Esophagus muscularis mucosa (tissue), 4 donors: ENCODE data around the gene ISG20. TPM values are rescaled to one million over a fixed set of nuclear protein-coding genes. Genes with fewer than 3 reads are reported as not detected.
A peak's percentile ranks its signal among the peaks of the same experiment; 100 is the strongest.

Source experiments
- DNase-seq: peaks from one replicate; pipeline ENCODE4 v3.0.0-alpha.2; 2017; ENCODE audit errors: extremely low spot score
- H3K27ac ChIP-seq, 4 donors: fragments of 200-600 bp; sonication (generic); replicated peaks in 1 of 4; 1 replicate in 3 of 4; 2 replicates in 1 of 4; pipeline ENCODE4 v1.5.1; 2016 to 2019; ENCODE audit warnings: mild to moderate bottlenecking in 1 of 4
- H3K27me3 ChIP-seq, 4 donors: fragments of 200-600 bp; sonication (generic); one replicate each; pipeline versions ENCODE4 v1.5.1 to v1.6.0; 2016 to 2019
- H3K36me3 ChIP-seq, 4 donors: fragments of 200-600 bp; sonication (generic); one replicate each; pipeline ENCODE4 v1.5.1; 2016 to 2019
- H3K4me1 ChIP-seq, 4 donors: fragments of 200-600 bp; sonication (generic); one replicate each; pipeline ENCODE4 v1.5.1; 2016 to 2019
- H3K4me3 ChIP-seq, 4 donors: fragments of 200-600 bp; sonication (generic); 1 replicate in 2 of 4; 2 replicates in 2 of 4; pipeline ENCODE4 v1.5.1; 2016 to 2019; ENCODE audit warnings: mild to moderate bottlenecking in 4 of 4, moderate library complexity in 1 of 4
- H3K9me3 ChIP-seq, 4 donors: fragments of 200-600 bp; sonication (generic); 1 replicate in 3 of 4; 2 replicates in 1 of 4; pipeline ENCODE4 v1.5.1; 2016 to 2019
- EP300 ChIP-seq: sonication (generic); formaldehyde crosslinking; IDR thresholded peaks from one replicate; pipeline ENCODE4 v1.6.1; 2017; ENCODE audit warnings: antibody characterized with exemption
- POLR2A ChIP-seq: fragments of 450-650 bp; IDR thresholded peaks from one replicate; pipeline ENCODE4 v1.6.1; 2017; ENCODE audit warnings: antibody characterized with exemption, moderate library complexity, mild to moderate bottlenecking, low read depth
- POLR2AphosphoS5 ChIP-seq, 2 donors: sonication (generic); formaldehyde crosslinking; IDR thresholded peaks; one replicate each; pipeline ENCODE4 v1.6.1; 2017; ENCODE audit warnings: antibody characterized with exemption in 2 of 2
- WGBS: methylation state at CpG from one replicate; pipeline ENCODE4 v1.1.5; 2018; 5-methylcytosine and 5-hydroxymethylcytosine counted together
- intact Hi-C: fragments of 100-400 bp; cut with DNase I; formaldehyde crosslinking; loops from one replicate; pipeline ENCODE4 v1.15.1; 2023
- total RNA-seq, 4 donors: library from RNA; depleted of rRNA; stranded (reverse); fragments of >200 nt; gene quantifications; one replicate each; pipeline versions ENCODE4 v1.1.0 to v1.2.1, GENCODE V29; 2016
- TF ChIP-seq, protein P1 (sequence below), 3 experiments: fragments of 200-600 bp in 2 of 3; fragments of 450-650 bp in 1 of 3; sonication (generic) in 2 of 3; IDR thresholded peaks; one replicate each; pipeline ENCODE4 v1.5.1; 2017 to 2019; ENCODE audit warnings: antibody characterized with exemption in 3 of 3, mild to moderate bottlenecking in 2 of 3, moderate library complexity in 1 of 3

Gene ISG20
- total RNA-seq, 4 donors from 2014 or later = 6.1 to 21.2 (median 9.8) TPM

DNA sequence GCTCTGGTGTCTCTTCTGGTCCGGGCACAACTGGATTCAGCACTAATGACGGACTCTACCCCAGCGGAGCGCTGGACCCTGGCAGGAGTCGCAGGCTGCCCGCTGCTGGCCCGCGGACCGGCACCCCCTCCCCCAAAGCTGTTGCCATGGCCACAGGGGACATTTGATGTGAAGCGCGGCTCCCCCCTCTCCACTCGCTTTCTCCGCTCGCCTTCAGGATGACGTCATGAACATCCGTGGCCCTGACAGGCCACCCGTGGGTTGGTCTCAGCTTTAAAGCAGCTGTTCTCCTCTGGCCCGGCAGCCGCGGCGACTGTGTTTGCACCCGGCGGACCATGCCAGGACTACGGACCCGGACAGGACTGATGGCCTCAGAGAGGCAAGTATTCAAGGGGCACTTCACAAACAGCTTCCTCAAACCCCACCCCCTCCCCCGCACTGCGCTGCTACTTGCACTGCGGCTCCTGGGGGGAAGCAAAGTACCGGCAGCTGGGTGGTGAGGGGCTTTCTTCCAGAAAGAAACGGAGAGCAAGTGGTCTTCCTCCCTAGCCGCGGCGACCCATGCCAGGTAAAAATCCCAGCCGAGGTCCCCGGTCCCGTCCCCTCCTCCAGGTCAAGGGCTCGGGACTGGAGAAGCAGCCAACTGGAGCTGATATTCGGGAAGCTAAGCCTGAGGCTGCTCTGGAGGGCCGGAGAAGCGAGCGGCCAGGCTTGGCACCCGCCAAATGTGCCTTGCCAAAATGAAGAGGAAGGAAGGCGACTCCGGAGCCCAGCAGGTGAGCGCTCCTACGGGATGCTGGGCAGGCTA is 34.2 kb upstream of the ISG20 start:
- peaks cover 0 to 60% (median 38%) of the 10 kb centered on the region in 4 donors for H3K27me3 ChIP-seq
- H3K36me3 ChIP-seq = no peaks in the 10 kb centered on the region
- no peak for DNase-seq
- TF ChIP-seq, protein P1, sequence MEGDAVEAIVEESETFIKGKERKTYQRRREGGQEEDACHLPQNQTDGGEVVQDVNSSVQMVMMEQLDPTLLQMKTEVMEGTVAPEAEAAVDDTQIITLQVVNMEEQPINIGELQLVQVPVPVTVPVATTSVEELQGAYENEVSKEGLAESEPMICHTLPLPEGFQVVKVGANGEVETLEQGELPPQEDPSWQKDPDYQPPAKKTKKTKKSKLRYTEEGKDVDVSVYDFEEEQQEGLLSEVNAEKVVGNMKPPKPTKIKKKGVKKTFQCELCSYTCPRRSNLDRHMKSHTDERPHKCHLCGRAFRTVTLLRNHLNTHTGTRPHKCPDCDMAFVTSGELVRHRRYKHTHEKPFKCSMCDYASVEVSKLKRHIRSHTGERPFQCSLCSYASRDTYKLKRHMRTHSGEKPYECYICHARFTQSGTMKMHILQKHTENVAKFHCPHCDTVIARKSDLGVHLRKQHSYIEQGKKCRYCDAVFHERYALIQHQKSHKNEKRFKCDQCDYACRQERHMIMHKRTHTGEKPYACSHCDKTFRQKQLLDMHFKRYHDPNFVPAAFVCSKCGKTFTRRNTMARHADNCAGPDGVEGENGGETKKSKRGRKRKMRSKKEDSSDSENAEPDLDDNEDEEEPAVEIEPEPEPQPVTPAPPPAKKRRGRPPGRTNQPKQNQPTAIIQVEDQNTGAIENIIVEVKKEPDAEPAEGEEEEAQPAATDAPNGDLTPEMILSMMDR (IDR thresholded peaks at IDR 0.05) = no peak
- TF ChIP-seq EP300 (no peak), POLR2A (no peak), POLR2AphosphoS5 (IDR thresholded peaks at IDR 0.05) (no peak)
- peak overlapping the region in 1 of 4 donors; percentile 8 for H3K4me3 ChIP-seq
- WGBS = 0% methylated on average over 26 of the region's 46 CpGs
- H3K4me1 ChIP-seq = peaks cover 0 to 23% (median 18%) of the 10 kb centered on the region in 4 donors
- no peak overlapping the region for H3K27ac ChIP-seq
- intact Hi-C loops = no loop called here
- no peaks in the 10 kb centered on the region for H3K9me3 ChIP-seq

DNA sequence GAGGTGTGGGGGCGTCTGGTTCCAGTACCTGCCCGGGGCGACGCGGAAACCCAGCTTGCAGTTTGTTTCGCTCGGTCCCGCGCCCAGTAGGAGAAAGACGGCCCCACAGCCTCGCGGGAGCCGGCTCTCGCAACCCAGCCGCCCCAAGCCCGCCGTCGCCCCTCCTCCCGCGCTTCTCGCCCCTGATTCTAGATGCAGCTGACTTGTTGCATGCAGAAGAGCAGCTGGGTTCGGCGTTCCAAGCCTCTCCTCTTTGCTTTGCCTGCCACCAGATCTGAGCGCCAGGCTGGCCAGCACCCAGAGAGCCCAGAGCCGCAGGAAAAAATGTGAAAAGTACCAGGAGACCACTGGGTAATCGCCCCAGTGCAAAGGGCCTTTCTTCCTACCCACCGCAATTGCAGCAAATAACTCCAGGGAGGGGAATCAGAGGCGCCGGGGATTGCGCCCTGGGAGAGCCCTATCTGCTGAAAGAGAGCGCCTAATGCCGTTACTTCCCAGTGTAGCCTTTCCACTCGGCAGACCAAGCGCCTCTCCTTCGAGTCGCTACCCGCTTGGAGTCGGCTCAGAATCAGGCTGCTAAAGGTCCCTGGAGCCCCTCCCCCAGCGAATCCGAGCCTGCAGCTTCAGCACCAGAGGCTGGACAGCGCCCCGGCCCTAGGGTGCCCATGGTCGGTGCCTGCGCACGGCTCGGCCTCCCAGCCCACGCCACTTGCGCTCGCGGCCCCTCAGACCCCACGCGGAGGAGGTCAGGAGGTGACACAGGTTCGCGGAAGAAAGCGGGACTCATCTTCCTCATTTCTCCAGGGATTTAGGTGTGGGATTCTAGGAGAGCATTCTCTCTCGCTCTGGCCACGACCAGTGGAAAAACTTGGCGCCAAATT is 33.4 kb upstream of the ISG20 start:
- Histone ChIP-seq H3K27me3 (peaks cover 0 to 63% (median 38%) of the 10 kb centered on the region in 4 donors), H3K36me3 (no peaks in the 10 kb centered on the region), H3K4me1 (peaks cover 0 to 23% (median 18%) of the 10 kb centered on the region in 4 donors), H3K27ac (no peak overlapping the region), H3K4me3 (peak overlapping the region in 1 of 4 donors; percentile 8), H3K9me3 (no peaks in the 10 kb centered on the region)
- TF ChIP-seq, protein P1 (IDR thresholded peaks at IDR 0.05) = no peak
- TF ChIP-seq EP300 (no peak), POLR2AphosphoS5 (IDR thresholded peaks at IDR 0.05) (no peak), POLR2A (no peak)
- no peak for DNase-seq
- WGBS = 5% methylated on average over 17 of the region's 58 CpGs
- intact Hi-C loops = no loop called here

DNA sequence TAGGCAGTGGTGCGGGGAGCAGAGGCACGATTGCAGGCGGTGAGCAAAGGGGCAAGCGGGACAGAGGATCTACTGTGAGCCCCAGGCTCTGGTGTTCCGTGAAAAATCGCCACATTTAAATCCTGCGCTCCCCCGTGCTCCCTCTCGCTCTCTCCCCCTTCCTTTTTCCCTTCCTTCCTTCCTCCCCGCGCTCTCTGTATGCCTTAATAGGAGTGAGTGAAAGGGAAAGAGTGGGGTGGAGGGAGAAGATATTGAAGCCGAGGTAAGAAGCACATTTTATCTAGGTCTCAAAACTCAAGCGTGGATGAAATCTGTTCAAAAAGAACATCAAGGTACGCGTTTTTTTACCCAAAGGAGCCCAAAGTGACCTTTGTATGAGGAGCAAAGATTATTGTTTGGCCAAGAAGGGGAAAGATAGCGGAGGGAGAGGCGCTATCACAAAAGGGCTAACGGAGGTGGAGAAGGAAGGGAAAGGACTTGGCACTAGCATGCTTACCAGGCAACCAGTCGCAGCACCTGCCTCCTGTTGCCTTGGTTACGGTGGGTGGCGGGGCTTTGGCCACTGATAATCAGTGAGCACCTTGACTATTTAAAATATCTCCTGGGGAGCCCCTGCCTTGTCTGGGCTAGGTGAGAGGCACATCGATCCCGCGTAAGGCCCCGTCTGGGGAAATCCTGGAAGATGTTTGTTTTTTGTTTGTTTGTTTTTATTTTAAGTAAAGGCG is 32.6 kb upstream of the ISG20 start:
- intact Hi-C loops = no loop called here
- DNase-seq = no peak
- Histone ChIP-seq H3K27me3 (peaks cover 0 to 63% (median 38%) of the 10 kb centered on the region in 4 donors), H3K9me3 (no peaks in the 10 kb centered on the region), H3K27ac (no peak overlapping the region), H3K4me1 (peaks cover 0 to 23% (median 18%) of the 10 kb centered on the region in 4 donors), H3K4me3 (no peak overlapping the region), H3K36me3 (no peaks in the 10 kb centered on the region)
- no peak for TF ChIP-seq POLR2AphosphoS5 (IDR thresholded peaks at IDR 0.05)
- TF ChIP-seq, protein P1 (IDR thresholded peaks at IDR 0.05) = no peak
- TF ChIP-seq EP300 = no peak
- TF ChIP-seq POLR2A = no peak
- 21% methylated on average over 23 of the region's 26 CpGs for WGBS

DNA sequence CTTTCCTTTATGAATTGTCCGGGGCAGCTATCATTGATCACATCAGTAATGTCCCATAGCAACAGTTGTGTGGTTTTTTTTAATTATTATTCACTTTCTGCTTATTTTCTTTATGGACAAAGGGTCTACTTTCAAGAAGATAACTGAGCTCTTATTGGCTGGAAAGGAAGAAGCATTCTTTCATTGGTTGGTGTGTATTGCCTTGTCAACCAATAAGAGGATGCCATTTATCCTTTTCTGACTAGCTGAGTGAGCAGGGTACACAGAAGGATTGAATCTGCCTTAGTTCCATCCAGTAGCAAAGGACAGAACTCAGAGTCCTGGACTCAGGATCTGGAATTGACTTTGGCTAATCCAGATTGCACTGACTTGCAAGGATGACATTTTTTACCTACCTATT is 30.9 kb upstream of the ISG20 start:
- H3K36me3 ChIP-seq = no peaks in the 10 kb centered on the region
- WGBS = 77% methylated on average over 1 of the region's 1 CpG
- H3K27me3 ChIP-seq = peaks cover 0 to 78% (median 40%) of the 10 kb centered on the region in 4 donors
- H3K27ac ChIP-seq = no peak overlapping the region
- H3K4me1 ChIP-seq = peaks cover 0 to 23% (median 18%) of the 10 kb centered on the region in 4 donors
- intact Hi-C loops = no loop called here
- TF ChIP-seq POLR2AphosphoS5 (IDR thresholded peaks at IDR 0.05) = no peak
- TF ChIP-seq EP300 = no peak
- TF ChIP-seq, protein P1 (IDR thresholded peaks at IDR 0.05) = no peak
- TF ChIP-seq POLR2A = no peak
- H3K9me3 ChIP-seq = no peaks in the 10 kb centered on the region
- DNase-seq = no peak
- H3K4me3 ChIP-seq = no peak overlapping the region
